GM21737 (cell line): Measurements from ENCODE around the gene ERC2.

Experiments
- ATAC-seq: cut with Tn5 transposase; IDR thresholded peaks from one replicate; pipeline ENCODE4 v1.9.1; 2021; ENCODE audit warnings: mild to moderate bottlenecking, moderate library complexity; ENCODE audit not compliant: unreplicated experiment

Gene ERC2

DNA sequence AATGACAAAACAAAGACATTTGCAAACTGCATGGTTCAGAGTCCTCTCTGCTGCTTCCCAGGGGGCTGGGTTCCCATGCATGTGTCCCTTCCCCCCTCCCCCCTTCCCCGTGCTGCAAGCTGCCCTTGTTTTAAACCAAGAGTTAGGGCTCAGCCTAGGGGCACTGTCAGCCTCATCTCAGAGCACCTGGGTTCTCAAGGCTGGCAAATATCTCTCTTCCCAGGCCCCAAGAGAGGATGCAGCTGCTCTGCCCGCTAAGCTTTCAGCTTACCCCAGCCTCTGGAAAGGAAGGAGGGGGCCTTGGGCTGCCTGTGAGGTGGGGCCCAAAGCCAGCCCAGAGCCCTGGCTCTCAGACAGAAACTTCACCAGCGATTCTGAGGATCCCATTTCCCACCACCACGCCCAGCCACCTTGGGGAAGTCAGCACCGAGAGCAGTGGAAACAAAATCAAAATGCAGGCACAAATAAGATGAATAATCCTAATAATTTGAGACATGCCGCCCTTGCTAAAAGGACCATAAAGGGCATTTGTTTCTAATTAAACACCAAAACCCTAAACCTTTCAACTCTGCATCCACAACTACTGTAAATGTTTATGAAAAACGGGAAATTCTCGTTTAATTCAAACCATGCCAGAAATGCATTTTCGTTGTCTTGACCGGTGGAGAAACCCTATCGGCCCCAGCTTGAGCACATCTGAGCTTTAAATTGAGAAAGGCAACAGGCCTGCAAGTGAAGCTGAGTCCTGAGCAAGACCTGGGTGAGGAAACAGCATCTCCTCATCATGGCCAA, 913.4 kb downstream of the ERC2 start:
- no peak for ATAC-seq

DNA sequence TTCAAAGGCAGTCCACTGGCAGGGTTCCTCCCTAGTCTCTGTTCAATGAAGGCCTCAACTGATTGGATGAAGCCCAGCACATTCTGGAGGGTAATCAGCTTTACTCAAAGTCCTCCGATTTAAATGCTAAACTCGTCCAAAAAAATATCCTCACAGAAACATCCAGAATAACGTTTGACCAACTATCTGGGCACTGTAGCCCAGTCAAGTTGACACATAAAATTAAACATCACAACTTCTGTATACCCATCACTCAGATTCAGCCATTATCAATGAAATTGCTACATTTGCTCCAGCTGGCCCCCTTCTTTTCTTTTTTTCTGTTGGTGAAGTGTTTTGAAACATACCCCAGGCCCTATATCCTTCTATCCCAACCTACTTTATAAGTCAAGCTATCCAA, 916.6 kb downstream of the ERC2 start:
- no peak for ATAC-seq

DNA sequence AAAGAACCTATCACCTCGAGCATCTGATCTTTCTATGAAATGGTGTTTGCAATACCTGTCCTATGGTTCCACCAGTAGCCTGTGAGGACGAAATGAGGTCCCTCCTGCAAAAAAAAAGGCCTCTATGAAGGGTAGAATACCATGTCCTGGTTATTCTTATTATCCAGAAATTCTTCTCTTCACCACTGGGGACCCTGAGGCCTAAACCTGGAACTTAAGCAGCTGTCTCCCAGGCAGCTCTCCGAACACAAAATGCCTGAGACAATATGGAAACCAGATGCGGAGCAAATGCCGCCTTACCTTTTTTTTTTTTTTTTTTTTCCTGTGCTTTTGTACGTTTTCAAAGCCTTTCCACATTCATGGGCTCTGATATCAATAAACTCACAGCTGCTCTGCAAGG, 919.1 kb downstream of the ERC2 start:
- no peak for ATAC-seq

DNA sequence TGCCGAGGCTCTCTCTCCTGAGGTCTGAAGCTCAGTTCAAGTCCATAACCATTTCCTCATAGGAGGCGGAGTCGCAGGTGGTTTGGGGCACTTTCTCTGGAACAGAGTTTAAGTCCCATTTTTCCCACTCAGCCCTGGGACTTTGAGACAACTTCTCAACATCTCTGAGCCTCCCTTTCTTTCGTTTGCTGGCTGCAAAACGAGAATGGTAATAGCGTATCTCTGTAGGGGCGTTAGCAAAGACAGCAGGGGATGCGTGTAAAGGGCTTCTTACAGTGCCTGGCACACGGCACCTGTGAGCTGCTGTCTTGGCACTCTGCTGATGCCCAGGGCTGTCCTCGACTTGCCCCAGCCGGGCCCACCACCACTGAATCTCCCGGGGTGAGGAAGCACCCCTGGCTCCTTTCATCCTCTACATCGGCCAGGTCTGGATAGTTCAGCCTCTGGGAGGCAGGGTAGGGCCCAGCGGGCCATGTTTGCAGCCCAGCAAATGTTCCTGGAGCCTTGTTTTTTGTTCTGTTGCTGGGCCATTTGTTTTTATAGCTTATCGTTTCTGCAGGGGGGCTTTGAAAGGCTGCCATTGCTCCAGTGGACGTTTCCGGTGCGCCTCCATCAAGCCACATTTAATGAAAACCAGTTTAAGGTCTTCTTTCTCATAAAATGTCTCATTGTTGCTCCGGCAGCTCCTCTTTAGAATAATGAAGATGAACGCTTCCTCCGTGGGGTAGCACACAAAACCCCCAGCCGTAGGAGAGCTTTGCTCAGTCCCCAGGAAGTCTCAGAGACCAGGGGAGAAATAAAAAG, 921.2 kb downstream of the ERC2 start:
- no peak for ATAC-seq

DNA sequence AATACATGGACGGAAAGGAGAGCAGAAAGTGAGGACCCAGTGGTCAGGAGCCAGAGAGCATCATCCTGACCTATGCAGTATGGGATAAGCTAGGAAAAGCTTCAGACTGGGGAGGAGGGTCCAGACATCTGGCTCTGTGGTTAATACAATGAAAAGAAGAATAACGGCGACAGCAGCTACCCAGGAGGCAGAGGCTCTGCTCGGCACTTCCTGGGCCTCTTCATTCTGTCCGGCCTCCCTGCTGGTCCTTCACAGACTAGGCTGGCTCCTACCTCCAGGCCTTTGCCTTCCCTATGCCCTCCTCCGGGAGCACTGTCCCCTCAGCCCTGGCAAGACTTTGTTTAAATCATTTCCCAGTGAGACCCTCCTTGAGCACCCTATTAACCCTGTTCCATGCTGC, 922.3 kb downstream of the ERC2 start:
- ATAC-seq: no peak

DNA sequence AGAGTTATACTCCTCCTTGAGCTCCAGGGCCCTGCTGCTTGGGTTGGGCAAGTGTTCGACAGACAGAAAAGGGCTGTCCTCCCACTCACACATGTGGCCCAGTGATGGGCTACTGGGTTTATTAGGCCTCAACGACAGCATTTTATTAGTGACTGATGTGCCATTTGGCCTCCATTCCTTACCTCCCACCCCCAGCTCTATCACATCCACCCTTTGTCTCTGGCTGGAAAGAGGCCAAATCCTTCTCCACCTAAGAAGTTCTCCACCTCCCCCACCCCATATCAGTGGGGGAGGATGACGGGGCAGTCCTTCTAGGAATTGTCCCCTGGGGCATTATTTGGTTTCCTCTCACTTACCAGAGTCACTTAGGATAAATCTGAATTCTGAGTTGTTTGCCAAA, 924.0 kb downstream of the ERC2 start:
- ATAC-seq: no peak

DNA sequence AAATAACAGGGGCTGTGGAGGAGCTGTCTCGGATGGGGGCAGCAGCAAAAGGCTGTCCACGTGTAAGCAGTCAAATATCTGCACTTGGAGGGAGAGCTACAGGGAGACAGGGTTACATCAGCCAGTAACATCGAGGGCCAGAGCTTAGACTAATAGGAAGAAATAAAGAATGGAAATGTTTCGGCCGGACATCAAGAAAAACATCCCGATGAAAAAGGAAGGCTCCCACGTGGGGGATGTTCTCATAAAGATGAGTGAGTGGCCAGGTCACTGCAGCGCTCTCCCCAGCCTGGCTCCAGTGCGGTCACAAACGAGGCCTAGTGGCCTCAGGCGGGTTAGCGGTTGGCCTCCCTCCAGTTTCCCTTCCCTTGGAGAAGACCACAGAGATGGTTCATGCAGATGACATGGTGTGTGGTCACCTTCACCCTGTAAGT, 925.1 kb downstream of the ERC2 start:
- ATAC-seq: no peak

DNA sequence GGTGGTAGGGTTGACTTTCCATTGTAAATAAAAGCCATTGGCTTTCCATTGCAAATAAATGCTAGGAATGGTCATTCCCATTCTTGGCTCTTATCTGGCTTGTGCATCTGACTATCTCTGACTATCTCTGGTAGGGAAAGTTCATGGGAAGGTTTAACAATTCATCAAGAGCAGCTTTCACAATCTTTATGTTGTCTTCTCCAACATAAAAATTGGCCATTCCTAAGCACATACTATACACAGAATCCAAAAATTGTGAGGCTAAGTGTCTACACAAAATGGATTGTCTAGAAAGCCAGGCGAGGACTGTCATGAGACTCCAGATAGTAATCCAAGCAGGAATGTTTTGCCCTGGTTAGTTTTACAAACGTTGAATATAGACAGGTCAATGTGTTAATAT, 926.8 kb downstream of the ERC2 start:
- no peak for ATAC-seq

DNA sequence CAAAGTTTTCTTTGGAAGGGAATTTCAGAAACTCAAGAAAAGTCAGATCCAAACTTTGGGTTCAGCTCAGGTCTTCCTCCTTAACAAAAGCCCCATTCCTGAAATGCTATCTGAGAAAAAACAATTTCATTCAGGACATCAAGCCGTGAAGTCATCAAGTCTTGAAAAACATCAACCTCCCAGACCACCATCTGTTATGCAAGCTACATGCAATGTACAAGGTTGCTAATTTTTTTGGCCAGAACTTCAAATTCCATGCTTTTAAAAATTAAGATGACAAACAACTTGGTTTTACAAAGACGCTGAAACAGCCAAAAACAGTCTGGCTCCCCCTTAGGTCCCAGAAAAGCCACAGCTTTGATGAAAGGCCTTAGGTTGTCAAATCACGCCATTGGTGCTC, 927.3 kb downstream of the ERC2 start:
- ATAC-seq: no peak

DNA sequence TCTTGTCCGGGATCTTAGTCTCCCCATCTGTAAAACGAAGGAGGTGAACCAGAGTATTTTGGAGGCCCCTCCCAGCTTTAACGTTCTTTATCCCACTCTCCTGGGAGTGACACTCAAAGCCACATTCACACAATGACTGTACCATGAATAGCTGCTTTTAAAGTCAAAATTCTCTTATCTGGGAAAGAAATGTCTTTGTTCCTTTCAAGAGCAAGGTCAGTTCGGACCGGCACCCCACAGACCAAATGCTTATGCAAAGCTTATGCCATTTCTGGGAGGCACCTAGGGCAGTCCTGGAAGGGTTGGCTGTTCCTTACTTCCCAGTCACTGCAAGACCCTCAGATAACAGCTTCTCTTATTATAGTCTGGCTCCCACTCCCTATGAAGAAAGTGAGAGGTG, 927.7 kb downstream of the ERC2 start:
- no peak for ATAC-seq

DNA sequence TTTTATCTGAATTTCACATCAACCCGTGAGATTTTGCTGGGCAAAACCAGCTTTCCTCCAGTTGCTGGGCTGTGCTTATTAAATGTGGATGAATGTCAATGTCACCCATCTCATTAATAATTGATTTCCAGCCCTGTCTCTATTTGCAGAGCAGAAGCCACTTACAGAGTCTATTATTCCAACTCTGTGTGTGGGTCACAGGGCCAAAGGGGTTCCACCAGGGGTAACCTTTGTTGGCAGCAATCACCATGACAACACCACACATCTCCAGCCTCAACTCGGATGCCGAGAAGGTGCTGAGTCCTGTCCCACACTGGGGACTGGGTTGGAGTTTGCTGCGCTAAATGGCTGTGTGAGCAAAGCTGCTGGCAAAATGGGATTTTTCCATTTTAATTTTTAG, 930.1 kb downstream of the ERC2 start:
- ATAC-seq: no peak

DNA sequence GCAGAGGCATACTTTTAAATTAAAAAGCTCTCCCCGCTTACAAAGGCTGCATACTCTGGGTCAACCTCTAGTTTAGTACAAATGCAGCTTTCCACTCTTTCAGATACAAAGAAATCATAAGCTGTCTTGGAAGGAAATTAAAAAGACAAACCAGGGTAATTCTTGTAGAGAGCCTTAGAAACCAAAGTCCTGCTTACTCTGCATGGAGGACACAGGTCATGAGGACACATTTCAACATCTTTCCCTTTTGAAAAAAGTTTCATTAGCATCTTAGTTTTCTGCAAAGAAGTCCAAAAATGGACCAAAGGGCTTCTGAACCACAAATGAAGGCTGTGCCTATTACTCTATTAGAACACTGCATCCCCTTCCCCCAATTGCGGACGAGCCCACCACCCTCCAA, 930.7 kb downstream of the ERC2 start:
- no peak for ATAC-seq

DNA sequence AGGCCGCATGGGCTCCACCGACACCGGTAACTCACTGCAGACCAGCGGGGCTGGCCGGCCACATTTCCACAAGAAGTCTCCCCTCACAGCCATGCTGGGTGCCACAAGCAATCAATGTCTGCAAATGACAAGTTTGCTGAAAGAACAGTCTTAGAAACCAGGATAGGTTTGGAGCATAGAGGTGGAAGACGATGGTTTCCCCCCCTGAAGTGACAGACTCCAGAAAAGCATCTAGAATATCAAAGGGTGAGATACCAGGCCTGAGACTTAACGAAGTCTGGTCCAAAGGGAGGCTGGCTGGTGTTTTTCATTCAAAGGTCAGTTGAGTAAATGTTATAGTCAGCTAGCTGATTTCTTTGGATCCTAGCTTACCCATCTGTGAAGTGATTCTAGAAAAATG, 931.1 kb downstream of the ERC2 start:
- no peak for ATAC-seq

DNA sequence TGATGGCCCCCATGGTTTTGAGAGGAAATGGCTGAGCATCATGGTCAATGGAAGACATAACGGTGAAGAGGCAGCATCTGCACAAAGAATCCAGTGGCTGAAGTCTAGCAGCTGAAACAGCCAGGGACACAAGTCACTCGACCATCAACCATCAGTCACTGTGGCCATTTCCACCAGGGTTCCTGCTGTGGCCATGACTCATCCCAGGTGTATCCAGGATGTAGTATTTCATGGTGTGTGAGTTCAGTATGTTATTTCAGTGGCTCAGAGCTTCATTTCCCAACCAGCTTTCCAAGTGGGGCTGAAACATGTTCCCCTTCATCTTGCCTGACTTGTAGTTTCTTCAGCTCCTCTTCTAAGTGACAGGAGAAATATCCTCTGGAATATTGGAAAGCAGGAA, 933.4 kb downstream of the ERC2 start:
- ATAC-seq: no peak

DNA sequence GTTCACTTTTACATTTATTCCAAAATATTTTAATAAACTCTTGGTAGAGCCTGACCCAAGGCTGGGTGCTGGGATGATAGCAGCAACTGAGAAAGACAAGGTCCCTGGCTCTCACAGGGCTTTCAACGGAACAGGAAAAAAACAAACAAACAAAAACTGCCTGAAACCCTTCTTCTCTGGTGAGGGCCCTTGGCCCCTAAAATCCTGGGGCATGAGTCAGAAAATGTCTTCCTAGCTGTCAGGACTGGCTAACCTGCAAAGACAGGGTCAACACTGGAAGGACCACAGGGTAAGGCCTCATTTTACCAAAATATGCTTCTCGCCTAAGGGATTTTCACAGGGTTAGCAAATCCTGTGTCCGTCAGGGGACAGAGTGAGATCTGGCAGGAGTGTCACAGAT, 935.5 kb downstream of the ERC2 start:
- ATAC-seq: no peak

DNA sequence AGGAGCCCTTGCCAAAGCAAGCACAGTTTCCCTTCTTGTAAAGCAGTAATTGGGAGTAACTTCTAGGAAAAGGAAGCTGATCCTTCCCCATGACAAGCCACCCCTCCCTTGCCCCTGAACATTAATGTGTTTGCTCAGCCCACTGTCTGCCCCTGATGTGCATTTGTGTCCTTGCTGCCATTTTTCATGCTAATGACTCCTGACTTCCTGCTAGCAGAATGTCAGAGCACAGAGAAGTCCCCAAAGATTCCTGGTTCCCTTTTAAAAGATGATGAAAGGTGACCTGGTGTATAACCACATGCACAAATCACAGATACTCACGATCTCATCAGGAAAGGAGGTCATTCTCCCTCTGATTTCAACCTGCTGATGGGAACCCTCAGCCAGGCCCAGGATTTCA, 936.9 kb downstream of the ERC2 start:
- no peak for ATAC-seq

DNA sequence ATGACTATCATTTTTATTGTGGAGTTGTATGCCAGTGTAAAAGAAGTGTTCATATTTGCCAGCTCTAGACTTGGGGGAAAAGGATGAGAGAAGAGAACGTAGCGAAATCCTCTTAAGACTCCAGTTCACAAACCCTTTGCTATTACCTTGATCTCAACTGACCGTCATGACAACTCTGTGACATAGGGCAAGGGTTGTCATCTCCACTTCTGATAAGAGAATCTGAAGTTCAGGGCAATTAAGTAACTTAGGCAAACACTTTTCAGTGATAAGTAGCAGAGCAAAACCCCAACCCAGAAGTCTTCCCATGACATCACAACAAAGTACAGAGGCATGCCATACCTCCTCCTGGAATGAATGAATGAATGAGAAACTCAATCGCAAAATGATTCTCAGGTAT, 940.9 kb downstream of the ERC2 start:
- ATAC-seq: no peak

DNA sequence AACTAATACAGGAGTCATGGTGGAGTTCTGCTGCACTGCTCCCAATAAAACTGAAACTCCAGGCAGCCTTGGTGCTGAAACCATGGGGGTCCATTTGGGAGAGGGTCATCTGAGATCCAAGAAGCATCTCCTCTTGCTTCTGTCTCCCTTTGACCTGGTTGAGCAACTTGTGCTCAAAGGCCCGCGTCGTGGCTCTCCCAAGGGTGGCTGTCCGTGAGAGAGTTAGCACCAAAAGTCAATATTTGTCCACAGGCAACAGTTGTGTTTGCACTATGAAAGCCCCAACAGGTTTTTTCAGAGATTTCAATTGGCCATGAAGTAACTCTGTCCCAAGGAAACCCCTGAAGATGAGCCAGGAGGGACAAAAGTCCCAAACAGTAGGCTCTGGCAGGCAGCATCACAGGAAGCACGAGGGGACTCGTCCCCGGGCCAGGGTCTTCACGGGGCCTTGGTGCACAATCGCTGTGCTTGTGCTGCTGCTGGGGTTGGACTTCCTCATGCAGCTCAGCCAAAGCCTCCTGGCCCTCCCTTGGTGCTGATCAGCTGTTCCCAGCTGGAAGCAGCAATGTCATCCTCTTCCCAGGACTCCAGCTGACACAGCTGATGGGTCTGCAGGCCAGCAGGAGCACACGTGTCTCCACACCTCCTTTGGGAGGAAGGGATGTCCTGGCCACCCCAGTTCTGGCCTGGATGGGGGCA, 941.8 kb downstream of the ERC2 start:
- ATAC-seq: no peak

DNA sequence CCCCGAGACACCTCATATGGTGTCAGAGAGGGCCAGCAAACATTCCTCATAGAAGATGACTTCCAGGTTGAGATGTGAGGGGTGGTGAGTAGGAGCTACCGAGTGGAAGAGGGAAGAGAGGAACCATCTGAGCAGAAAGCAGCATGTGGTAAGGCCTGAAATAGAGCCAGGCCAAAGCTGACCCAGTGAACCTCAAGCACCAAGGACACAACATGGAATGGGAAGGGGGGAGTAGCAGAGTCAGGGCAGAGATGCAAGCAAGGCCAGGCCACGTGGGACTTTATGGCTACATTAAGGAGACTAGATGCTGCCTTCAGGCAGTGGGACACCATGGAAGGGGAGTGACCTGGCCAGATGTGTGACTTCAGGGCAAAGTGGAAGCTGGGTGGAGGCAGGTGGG, 942.8 kb downstream of the ERC2 start:
- no peak for ATAC-seq

DNA sequence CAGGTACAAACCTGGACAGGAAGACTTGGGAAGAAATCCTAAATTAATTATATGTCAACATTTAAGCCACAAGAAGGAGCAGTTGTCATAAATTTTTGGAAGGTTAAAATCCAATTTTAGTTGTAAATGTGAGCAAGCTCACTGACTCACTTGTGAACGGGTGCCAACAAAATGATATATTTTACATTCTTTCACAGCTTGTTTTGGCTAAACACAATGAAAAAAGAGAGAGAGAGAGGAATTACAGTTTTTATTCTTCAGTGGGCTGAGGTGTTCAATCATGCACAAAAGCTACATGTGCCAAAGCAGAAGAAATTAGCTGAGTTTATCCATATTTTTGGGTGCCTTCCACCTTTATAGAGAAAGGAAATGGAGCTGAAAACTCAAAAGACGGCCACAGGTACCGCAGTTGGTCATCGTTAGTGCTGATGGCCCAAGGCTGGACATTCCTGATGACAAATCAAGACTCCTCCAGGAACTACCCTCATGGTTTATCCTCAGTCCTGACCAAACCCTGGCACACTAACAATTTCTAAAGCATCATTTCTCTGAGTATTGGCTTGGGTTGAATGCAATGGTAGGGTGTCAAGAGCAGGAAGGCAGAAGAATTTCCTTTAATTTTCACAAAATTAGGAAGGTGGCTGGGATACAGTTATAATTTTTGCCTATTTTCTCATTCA, 943.6 kb downstream of the ERC2 start:
- ATAC-seq: no peak

DNA sequence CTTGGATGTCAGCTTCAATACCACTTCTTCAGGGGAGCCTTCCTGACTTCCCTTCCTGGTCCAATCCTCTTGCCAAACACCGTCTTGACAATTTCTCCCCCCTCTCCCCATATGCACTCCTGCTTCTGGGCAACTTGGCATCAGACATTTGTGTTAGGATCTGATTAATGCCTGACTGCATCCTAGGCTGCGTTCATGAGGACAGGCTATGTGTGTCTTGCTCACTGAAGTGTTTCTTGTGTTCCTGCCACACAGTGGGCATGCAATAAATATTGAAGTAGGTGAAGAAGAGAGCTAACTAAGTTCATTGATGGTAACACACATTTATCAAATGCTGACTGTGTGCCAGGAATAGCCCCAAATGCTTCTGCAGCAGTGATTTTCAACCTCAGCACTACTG, 944.8 kb downstream of the ERC2 start:
- no peak for ATAC-seq
